Skeletal muscle cell (primary cell): ENCODE results near the gene PLBD2.
A peak's percentile ranks its signal among the peaks of the same experiment; 100 is the strongest.
"Not testable (repeated sequence)": the region's sequence is repeated elsewhere in the genome, so short reads cannot be mapped to it uniquely, and the experiment has no call there.

Experiments used
- DNase-seq: peaks from one replicate; pipeline ENCODE4 v3.0.0-alpha.2; 2010; ENCODE audit warnings: low read depth
- H3K4me3 ChIP-seq: 2 replicates; pipeline ENCODE4 v1.5.1; 2011; ENCODE audit warnings: low read depth, mild to moderate bottlenecking, control low read depth, low read length, moderate library complexity

Gene PLBD2

GRCh38 chr12:113333877-113334785 is 24.3 kb upstream of the PLBD2 start:
- DNase-seq = no peak

DNA sequence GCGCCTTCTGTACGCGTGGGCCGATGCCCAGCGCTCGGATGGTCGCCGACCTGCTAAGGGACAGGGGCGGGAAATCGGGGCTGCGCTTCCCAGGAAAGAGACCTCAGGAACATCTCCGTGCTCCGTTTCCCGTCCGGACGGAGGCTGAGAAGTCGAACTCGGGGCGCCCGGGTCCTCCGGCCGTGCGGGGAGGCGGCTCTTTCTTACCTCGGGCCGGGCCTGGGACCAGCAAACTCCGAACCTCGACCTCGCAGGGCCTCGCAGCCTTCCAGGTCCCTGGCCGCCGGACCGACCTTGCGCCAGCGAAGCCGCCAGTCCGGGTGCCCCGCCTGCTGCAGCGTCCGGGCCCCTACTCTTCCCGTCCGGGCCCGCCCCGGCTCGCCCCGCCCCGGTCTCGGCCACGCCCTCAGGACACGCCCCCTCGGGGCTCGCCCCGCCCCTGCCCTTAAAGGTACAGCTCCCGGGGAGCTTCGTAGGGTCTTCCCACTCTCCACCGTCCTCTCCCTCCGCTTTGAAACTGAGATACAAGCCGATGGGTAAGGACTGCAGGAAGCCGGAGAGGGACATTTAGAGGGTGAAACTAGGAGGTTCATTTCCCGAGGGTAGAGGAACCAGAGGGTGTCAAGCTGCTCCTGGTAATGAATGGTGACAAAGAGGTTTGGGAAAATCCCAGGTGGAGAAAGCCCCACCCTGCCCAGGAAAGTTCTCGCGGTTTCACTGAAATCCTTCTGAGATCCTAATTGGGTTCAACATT is 23.4 kb upstream of the PLBD2 start, which contains the start of gene SLC8B1:
Gene SLC8B1 (minus strand): TSS at position 324 of the 754 bp plus-strand sequence. CDS start 2,231 bp downstream, outside the sequence.
- H3K4me3 ChIP-seq = peak within 1 kb of the TSS; percentile 67
- no peak for DNase-seq

More at GRCh38 chr12:113333877-113334785, 24.3 kb upstream of the PLBD2 start:
- H3K4me3 ChIP-seq = peak overlapping the region; percentile 67

- DNase-seq = no peak
- H3K4me3 ChIP-seq = no peak overlapping the region
Observed at GRCh38 chr12:113339540-113339939, 18.8 kb upstream of the PLBD2 start.

DNA sequence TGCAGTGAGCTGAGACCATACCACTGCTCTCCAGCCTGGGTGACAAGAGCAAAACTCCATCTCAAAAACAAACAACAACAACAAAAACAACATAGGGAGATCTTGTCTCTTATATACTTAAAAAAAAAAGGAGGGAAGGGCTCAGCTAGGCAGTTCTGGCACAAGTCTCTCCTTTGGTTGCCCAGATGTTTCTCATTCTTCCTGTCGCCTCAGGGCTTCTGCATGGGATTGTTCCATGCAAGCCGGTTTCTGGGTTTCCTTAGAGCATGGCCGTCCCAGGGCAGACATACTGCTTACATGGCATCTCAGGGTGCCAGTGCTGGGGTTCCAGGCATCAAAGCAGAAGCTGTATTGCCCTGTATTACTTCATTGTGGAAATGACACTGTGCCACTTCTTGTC is 18.3 kb upstream of the PLBD2 start:
- H3K4me3 ChIP-seq = no peak overlapping the region
- DNase-seq = no peak

DNA sequence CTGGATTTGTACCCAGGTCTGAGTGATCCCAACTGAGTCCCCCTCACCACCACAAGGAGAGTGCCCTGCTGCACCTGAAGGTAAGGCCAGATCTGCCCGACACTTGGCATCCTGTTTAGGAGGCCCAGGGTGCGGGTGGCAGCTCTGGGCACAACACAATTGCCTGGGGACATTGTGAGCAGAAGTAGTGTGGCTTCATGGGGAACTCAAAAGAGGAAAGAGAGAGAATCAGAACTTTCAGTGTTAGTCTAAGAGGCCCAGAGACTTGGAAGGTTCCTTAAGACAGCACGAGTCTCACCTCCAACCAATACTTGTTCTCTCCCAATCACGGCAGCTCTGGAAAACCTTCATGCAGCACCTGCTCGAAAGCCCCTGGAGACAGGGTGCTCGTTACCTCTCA is 16.9 kb upstream of the PLBD2 start:
- H3K4me3 ChIP-seq = no peak overlapping the region
- no peak for DNase-seq

GRCh38 chr12:113345318-113345717 is 13.1 kb upstream of the PLBD2 start:
- H3K4me3 ChIP-seq = no peak overlapping the region
- DNase-seq = no peak

DNA sequence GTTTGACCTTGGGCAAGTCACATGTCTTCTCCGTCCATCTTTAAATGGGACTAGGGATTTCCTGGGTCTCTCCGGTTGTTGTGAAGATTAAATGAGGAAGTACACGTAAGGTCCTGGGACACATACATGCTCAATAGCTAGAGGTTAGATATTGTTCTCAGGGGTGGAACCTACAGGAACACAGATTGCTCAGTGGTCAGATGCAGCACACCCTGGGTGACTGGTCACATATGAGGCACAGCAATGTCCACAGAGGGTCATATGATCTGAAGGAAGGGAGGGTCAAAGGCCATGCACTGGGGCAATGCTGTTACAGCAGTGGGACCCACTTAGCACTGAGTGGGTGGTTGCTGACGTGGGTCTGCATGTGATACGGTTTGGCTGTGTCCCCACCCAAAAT is 12.0 kb upstream of the PLBD2 start:
- no peak overlapping the region for H3K4me3 ChIP-seq
- no peak for DNase-seq

DNA sequence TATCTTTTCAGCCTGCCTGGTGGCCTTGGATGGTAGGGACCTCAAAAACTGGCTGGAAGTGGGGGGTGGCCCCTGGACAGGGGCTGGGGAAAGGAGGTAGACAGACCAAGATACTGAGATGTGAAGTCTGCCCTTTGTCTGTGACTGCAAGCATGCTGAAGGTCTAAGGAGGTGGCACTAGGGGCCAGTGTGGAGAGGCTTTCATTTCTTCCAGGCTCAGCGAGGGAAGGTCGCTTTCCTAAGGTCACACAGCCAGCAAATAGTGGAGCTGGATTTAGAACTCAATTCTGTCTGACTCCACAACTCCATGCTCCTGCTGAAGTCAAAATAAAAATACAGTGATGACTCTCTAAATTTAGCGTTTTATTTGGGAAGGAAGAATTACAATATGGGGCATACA is 11.3 kb upstream of the PLBD2 start:
- no peak overlapping the region for H3K4me3 ChIP-seq
- DNase-seq = no peak

DNA sequence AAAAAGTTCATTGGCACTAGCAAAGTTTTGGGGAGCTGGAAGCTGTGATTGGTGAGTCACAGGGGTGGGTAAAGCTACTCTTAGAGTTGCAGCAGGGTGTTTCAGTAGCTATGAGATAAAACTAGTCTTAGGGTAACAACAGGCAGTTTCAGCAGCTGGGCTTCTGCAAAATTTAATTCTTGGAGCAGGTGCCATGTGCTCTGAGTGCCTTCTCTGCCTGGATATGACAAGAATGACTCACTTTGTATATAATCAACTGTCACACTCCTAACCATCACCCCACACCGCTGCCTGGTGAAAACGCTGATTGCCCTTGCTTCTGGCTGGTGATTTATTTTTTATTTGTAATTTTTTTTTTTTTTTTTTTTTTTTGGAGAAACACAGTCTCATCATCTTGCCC is 10.5 kb upstream of the PLBD2 start:
- no peak for DNase-seq
- no peak overlapping the region for H3K4me3 ChIP-seq

- no peak for DNase-seq
- H3K4me3 ChIP-seq = no peak overlapping the region
Observed at GRCh38 chr12:113348849-113349536, 9.4 kb upstream of the PLBD2 start.

- H3K4me3 ChIP-seq = no peak overlapping the region
- no peak for DNase-seq
Observed at GRCh38 chr12:113351089-113351488, 7.3 kb upstream of the PLBD2 start.

DNA sequence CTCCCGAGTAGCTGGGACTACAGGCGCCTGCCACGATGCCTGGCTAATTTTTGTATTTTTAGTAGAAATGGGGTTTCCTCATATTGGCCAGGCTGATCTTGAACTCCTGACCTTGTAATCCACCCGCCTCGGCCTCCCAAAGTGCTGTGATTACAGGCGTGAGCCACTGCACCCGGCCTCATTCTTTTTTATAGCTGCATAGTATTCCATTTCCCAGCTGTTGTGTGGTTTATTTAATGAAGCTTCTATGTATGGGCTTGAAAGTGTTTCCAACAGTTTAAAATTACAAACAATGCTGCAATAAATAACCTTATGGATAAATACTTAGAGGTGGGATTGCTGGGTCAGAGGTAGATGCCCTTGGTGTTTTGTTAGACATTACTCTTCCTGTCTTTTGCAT is 4.2 kb upstream of the PLBD2 start:
- DNase-seq, H3K4me3 ChIP-seq: not testable (repeated sequence)

GRCh38 chr12:113359133-113359938 is 949 bp downstream of the PLBD2 start:
- no peak for DNase-seq
- peak overlapping the region; percentile 85 for H3K4me3 ChIP-seq

DNA sequence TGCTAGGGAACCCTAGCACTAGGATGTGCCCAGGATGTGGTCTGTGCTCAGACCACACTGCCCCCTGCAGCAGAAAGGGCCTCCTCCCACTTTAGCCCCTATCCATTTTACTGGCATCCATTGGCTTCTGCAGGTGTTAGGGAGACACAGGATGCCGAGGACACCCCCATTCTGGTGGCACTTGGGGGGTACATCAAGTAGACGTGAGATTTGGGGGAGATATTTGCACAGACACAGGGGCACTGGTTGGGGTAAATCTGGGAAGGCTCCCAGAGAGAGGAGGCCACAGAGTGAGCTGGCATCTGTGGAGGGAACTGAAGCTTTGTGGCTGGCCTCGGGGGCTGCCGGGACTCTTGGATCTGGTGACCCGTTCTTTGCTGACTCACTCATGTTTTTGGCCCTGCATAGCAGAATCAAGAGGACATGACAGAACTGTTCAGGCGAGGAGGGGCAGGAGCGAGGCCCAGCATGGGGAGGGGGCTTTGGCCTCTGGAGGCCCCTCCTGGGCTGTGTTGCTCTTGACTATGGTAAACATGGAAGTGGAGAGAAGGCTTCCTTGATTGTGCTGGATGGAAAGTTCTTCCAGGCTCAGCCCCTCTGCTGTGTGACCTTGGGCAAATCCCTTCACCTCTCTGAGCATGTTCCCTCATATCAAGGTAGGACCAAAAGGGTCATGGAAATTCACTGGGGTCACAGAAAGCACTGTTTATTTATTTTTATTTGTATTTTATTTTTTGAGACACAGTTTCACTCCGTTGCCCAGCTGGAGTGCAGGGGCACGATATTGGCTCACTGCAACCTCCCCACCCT is 1.8 kb downstream of the PLBD2 start:
- H3K4me3 ChIP-seq = peak overlapping the region; percentile 85
- DNase-seq = no peak

GRCh38 chr12:113361574-113362370 is 3.4 kb downstream of the PLBD2 start:
- no peak for DNase-seq
- H3K4me3 ChIP-seq = no peak overlapping the region

GRCh38 chr12:113364698-113365097 is 6.3 kb downstream of the PLBD2 start:
- no peak for DNase-seq
- no peak overlapping the region for H3K4me3 ChIP-seq

- H3K4me3 ChIP-seq = no peak overlapping the region
- DNase-seq = no peak
Observed at GRCh38 chr12:113365639-113366395, 7.4 kb downstream of the PLBD2 start.
